ENCODE measurements around the gene TBC1D19.

TBC1D19 gene

GRCh38 chr4:26583865-26584652 lies at the start of gene TBC1D19:
TSS of gene TBC1D19 (plus strand) at chr4:26584084. CDS start at chr4:26584194, 110 bp downstream.
- TF ChIP-seq ZNF565 (CRISPR knock-in tag; conservative IDR thresholded peaks at IDR 0.05; ENCODE audit: low read depth) (no peak), ZC3H10 (CRISPR knock-in tag; IDR thresholded peaks at IDR 0.05) (peak; percentile 38; the same call in 1 of the 2 replicates), POU6F1 (CRISPR knock-in tag; IDR thresholded peaks at IDR 0.05; ENCODE audit: borderline replicate concordance, low read depth) (0 out of 2 replicates have a peak, but pooled peaks have one; percentile 52), GLIS3 (CRISPR knock-in tag; IDR thresholded peaks at IDR 0.05) (no peak), CREB5 (CRISPR knock-in tag; IDR thresholded peaks at IDR 0.05; ENCODE audit: low read depth) (no peak), SNAI2 (CRISPR knock-in tag; IDR thresholded peaks at IDR 0.05) (no peak), ZNF8 (CRISPR knock-in tag; IDR thresholded peaks at IDR 0.05) (peak; percentile 17; the same call in 1 of the 2 replicates), ISL1 (CRISPR knock-in tag; IDR thresholded peaks at IDR 0.05) (no peak), ZNF70 (CRISPR knock-in tag; IDR thresholded peaks at IDR 0.05) (no peak; the same call in 1 of the 2 replicates), TSHZ2 (CRISPR knock-in tag; IDR thresholded peaks at IDR 0.05) (no peak), PATZ1 (CRISPR knock-in tag; IDR thresholded peaks at IDR 0.05; ENCODE audit: borderline replicate concordance) (peak; percentile 25; the same call in 1 of the 2 replicates), PPARA (CRISPR knock-in tag; IDR thresholded peaks at IDR 0.05; ENCODE audit: borderline replicate concordance) (no peak), TOX (CRISPR knock-in tag; IDR thresholded peaks at IDR 0.05; ENCODE audit: borderline replicate concordance) (no peak), ZFP30 (CRISPR knock-in tag; IDR thresholded peaks at IDR 0.05) (no peak), ARNTL (CRISPR knock-in tag; IDR thresholded peaks at IDR 0.05; ENCODE audit: borderline replicate concordance, low read depth) (no peak), ESRRG (CRISPR knock-in tag; IDR thresholded peaks at IDR 0.05) (no peak), ZFP3 (CRISPR knock-in tag; IDR thresholded peaks at IDR 0.05) (peak; percentile 53; the same call in 1 of the 2 replicates)
- ATAC-seq = peak; percentile 99

GRCh38 chr4:26542991-26543390 lies 40.9 kb upstream of the TBC1D19 start:
- ATAC-seq = peak; percentile 35; the same call in 1 of the 3 replicates
- 0 out of 2 replicates have a peak, but pooled peaks have one; percentile 11 for TF ChIP-seq ISL1 (CRISPR knock-in tag; IDR thresholded peaks at IDR 0.05)
- no peak for TF ChIP-seq BACH2 (CRISPR knock-in tag; IDR thresholded peaks at IDR 0.05; ENCODE audit: borderline replicate concordance)

GRCh38 chr4:26544421-26544820 lies 39.5 kb upstream of the TBC1D19 start:
- ATAC-seq = no peak
- TF ChIP-seq TCF4 (CRISPR knock-in tag; IDR thresholded peaks at IDR 0.05; ENCODE audit: borderline replicate concordance) (no peak), RARB (CRISPR knock-in tag; IDR thresholded peaks at IDR 0.05) (no peak), ZNF565 (CRISPR knock-in tag; conservative IDR thresholded peaks at IDR 0.05; ENCODE audit: low read depth) (no peak), CREB5 (CRISPR knock-in tag; IDR thresholded peaks at IDR 0.05; ENCODE audit: low read depth) (no peak), ARNTL (CRISPR knock-in tag; IDR thresholded peaks at IDR 0.05; ENCODE audit: borderline replicate concordance, low read depth) (no peak), TOX (CRISPR knock-in tag; IDR thresholded peaks at IDR 0.05; ENCODE audit: borderline replicate concordance) (no peak), POU6F1 (CRISPR knock-in tag; IDR thresholded peaks at IDR 0.05; ENCODE audit: borderline replicate concordance, low read depth) (no peak), ZNF70 (CRISPR knock-in tag; IDR thresholded peaks at IDR 0.05) (no peak), TSHZ2 (CRISPR knock-in tag; IDR thresholded peaks at IDR 0.05) (no peak)
